ENCODE data around the gene NMNAT2. TPM values are rescaled to one million over a fixed set of nuclear protein-coding genes. Genes with fewer than 3 reads are reported as not detected.

Gene NMNAT2
- total RNA-seq, 2 donors from 2014 or later, result 1.0 to 1.3 TPM

GRCh38 chr1:183218971-183219615 lies 199.1 kb downstream of the NMNAT2 start:
- H3K4me1 ChIP-seq, result no peaks in the 10 kb centered on the region
- DNase-seq (peak in 1 of 4 donors; percentile 10), ATAC-seq (no peak)
- no peak overlapping the region for H3K27ac ChIP-seq
- intact Hi-C loops (cut with DNase I), result no loop called here
- TF ChIP-seq POLR2A (IDR thresholded peaks at IDR 0.05) (no peak), CTCF (IDR thresholded peaks at IDR 0.05) (no peak)
- no peaks in the 10 kb centered on the region for H3K27me3 ChIP-seq
- 56% methylated on average over 3 to 5 of the region's 5 CpGs for WGBS, 2 donors
- H3K9me3 ChIP-seq, result no peaks in the 10 kb centered on the region
- H3K4me3 ChIP-seq, result no peak overlapping the region
- no peaks in the 10 kb centered on the region for H3K36me3 ChIP-seq (replicated peaks in 1 of 2; ENCODE audit: insufficient read depth in 1 of 2, low read depth in 2 of 2)

- TF ChIP-seq CTCF (IDR thresholded peaks at IDR 0.05) (no peak), POLR2A (IDR thresholded peaks at IDR 0.05) (no peak)
- Histone ChIP-seq H3K27me3 (no peaks in the 10 kb centered on the region), H3K4me3 (no peak overlapping the region), H3K36me3 (replicated peaks in 1 of 2; ENCODE audit: insufficient read depth in 1 of 2, low read depth in 2 of 2) (no peaks in the 10 kb centered on the region), H3K4me1 (no peaks in the 10 kb centered on the region), H3K9me3 (no peaks in the 10 kb centered on the region), H3K27ac (no peak overlapping the region)
- ATAC-seq (no peak), DNase-seq (no peak)
- WGBS, 2 donors, result 74 to 76% methylated on average over 14 of the region's 14 CpGs
- intact Hi-C loops (cut with DNase I), result no loop called here
Observed at GRCh38 chr1:183218027-183218618, 200.1 kb downstream of the NMNAT2 start.

GRCh38 chr1:183215936-183216335 lies 202.2 kb downstream of the NMNAT2 start:
- DNase-seq (no peak), ATAC-seq (no peak)
- Histone ChIP-seq H3K36me3 (replicated peaks in 1 of 2; ENCODE audit: insufficient read depth in 1 of 2, low read depth in 2 of 2) (no peaks in the 10 kb centered on the region), H3K27me3 (no peaks in the 10 kb centered on the region), H3K27ac (no peak overlapping the region), H3K4me1 (no peaks in the 10 kb centered on the region), H3K4me3 (no peak overlapping the region), H3K9me3 (no peaks in the 10 kb centered on the region)
- no peak for TF ChIP-seq CTCF (IDR thresholded peaks at IDR 0.05)
- TF ChIP-seq POLR2A (IDR thresholded peaks at IDR 0.05), result no peak
- intact Hi-C loops (cut with DNase I), result no loop called here
- 78 to 81% methylated on average over 4 of the region's 4 CpGs for WGBS, 2 donors

- DNase-seq (no peak), ATAC-seq (no peak)
- intact Hi-C loops (cut with DNase I), result no loop called here
- TF ChIP-seq CTCF (IDR thresholded peaks at IDR 0.05) (no peak), POLR2A (IDR thresholded peaks at IDR 0.05) (no peak)
- WGBS, 2 donors, result 77 to 86% methylated on average over 13 of the region's 13 CpGs
- Histone ChIP-seq H3K9me3 (no peaks in the 10 kb centered on the region), H3K27me3 (no peaks in the 10 kb centered on the region), H3K36me3 (replicated peaks in 1 of 2; ENCODE audit: insufficient read depth in 1 of 2, low read depth in 2 of 2) (no peaks in the 10 kb centered on the region), H3K27ac (no peak overlapping the region), H3K4me3 (no peak overlapping the region), H3K4me1 (no peaks in the 10 kb centered on the region)
Observed at GRCh38 chr1:183215076-183215720, 203.0 kb downstream of the NMNAT2 start.

Data from body of pancreas (tissue), 4 donors.